SIG-M5 (cell line): Measurements from ENCODE around the gene NINL.
"Not testable (repeated sequence)": the region's sequence is repeated elsewhere in the genome, so short reads cannot be mapped to it uniquely, and the experiment has no call there.

Experiments
- DNase-seq: peaks from one replicate; lab custom pipeline; 2025; lab: John Stamatoyannopoulos, UW

Gene NINL

GRCh38 chr20:25552977-25553376, 32.4 kb downstream of the NINL start:
- DNase-seq, result no peak

- DNase-seq, result no peak
These were observed 33.7 kb downstream of the NINL start for GRCh38 chr20:25551413-25552215.

GRCh38 chr20:25550645-25551337, 34.5 kb downstream of the NINL start:
- not testable (repeated sequence) for DNase-seq

GRCh38 chr20:25549843-25550477, 35.4 kb downstream of the NINL start:
- DNase-seq, result no peak

- DNase-seq, result no peak
These were observed 36.1 kb downstream of the NINL start for GRCh38 chr20:25549172-25549773.

GRCh38 chr20:25548613-25549086, 36.7 kb downstream of the NINL start:
- no peak for DNase-seq

GRCh38 chr20:25547999-25548398, 37.3 kb downstream of the NINL start:
- DNase-seq, result no peak

- no peak for DNase-seq
These were observed 38.3 kb downstream of the NINL start for GRCh38 chr20:25547063-25547462.

GRCh38 chr20:25546048-25546447, 39.3 kb downstream of the NINL start:
- no peak for DNase-seq

- DNase-seq, result no peak
These were observed 40.2 kb downstream of the NINL start for GRCh38 chr20:25545171-25545570.

GRCh38 chr20:25544734-25545133, 40.6 kb downstream of the NINL start:
- no peak for DNase-seq

- DNase-seq, result no peak
These were observed 41.0 kb downstream of the NINL start for GRCh38 chr20:25544311-25544710.

GRCh38 chr20:25543068-25543467, 42.3 kb downstream of the NINL start:
- DNase-seq, result no peak

GRCh38 chr20:25541676-25542075, 43.7 kb downstream of the NINL start:
- DNase-seq, result no peak

GRCh38 chr20:25539742-25540672, 45.3 kb downstream of the NINL start:
- no peak for DNase-seq

- DNase-seq, result no peak
These were observed 46.3 kb downstream of the NINL start for GRCh38 chr20:25538838-25539665.

GRCh38 chr20:25537890-25538289, 47.4 kb downstream of the NINL start:
- DNase-seq, result no peak

- DNase-seq, result no peak
These were observed 49.6 kb downstream of the NINL start for GRCh38 chr20:25535762-25536161.

GRCh38 chr20:25534845-25535244, 50.5 kb downstream of the NINL start:
- DNase-seq, result no peak

GRCh38 chr20:25533920-25534700, 51.2 kb downstream of the NINL start:
- no peak for DNase-seq
